ENCODE measurements around the gene FOLR3. TPM values are rescaled to one million over a fixed set of nuclear protein-coding genes. Genes with fewer than 3 reads are reported as not detected.
"Not testable (repeated sequence)": the region's sequence is repeated elsewhere in the genome, so short reads cannot be mapped to it uniquely, and the experiment has no call there.

The FOLR3 gene
- total RNA-seq, 2 experiments from 2014 or later: not detected

- Histone ChIP-seq H3K36me3 (ENCODE audit: insufficient read depth, low read length) (no peaks in the 10 kb centered on the region), H2AFZ (ENCODE audit: low read length) (no peak overlapping the region), H3K4me2 (ENCODE audit: low read length) (no peak overlapping the region), H3K9me3 (ENCODE audit: low read length) (no peaks in the 10 kb centered on the region), H3K9me2 (ENCODE audit: insufficient read depth, low read length) (no peaks in the 10 kb centered on the region), H4K20me1 (ENCODE audit: insufficient read depth, low read length) (no peaks in the 10 kb centered on the region), H3K4me1 (ENCODE audit: insufficient read depth, low read length, poor library complexity, severe bottlenecking) (no peaks in the 10 kb centered on the region), H3K79me2 (ENCODE audit: insufficient read depth, low read depth, low read length) (no peaks in the 10 kb centered on the region), H3K27ac (ENCODE audit: low read depth, low read length, poor library complexity, severe bottlenecking) (no peak overlapping the region), H3K4me3 (ENCODE audit: low read depth, low read length, poor library complexity, severe bottlenecking) (no peak overlapping the region)
- no peak for DNase-seq (ENCODE audit: low spot score)
- no TSS peak for BruUV-seq (replicated peaks)
- ChIA-PET CTCF (ENCODE audit: unreplicated experiment) (no interaction called here), POLR2A (no interaction called here)
- TF ChIP-seq EZH2phosphoT487 (IDR thresholded peaks at IDR 0.05; ENCODE audit: borderline replicate concordance, low read depth, low read length): no peak
- TF ChIP-seq, protein P1, sequence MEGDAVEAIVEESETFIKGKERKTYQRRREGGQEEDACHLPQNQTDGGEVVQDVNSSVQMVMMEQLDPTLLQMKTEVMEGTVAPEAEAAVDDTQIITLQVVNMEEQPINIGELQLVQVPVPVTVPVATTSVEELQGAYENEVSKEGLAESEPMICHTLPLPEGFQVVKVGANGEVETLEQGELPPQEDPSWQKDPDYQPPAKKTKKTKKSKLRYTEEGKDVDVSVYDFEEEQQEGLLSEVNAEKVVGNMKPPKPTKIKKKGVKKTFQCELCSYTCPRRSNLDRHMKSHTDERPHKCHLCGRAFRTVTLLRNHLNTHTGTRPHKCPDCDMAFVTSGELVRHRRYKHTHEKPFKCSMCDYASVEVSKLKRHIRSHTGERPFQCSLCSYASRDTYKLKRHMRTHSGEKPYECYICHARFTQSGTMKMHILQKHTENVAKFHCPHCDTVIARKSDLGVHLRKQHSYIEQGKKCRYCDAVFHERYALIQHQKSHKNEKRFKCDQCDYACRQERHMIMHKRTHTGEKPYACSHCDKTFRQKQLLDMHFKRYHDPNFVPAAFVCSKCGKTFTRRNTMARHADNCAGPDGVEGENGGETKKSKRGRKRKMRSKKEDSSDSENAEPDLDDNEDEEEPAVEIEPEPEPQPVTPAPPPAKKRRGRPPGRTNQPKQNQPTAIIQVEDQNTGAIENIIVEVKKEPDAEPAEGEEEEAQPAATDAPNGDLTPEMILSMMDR (conservative IDR thresholded peaks at IDR 0.05; ENCODE audit: low read length): no peak
- intact Hi-C loops (cut with micrococcal nuclease; ENCODE audit: unreplicated experiment): no loop called here
Measured at GRCh38 chr11:72177656-72178055, 42.1 kb downstream of the FOLR3 start.

DNA sequence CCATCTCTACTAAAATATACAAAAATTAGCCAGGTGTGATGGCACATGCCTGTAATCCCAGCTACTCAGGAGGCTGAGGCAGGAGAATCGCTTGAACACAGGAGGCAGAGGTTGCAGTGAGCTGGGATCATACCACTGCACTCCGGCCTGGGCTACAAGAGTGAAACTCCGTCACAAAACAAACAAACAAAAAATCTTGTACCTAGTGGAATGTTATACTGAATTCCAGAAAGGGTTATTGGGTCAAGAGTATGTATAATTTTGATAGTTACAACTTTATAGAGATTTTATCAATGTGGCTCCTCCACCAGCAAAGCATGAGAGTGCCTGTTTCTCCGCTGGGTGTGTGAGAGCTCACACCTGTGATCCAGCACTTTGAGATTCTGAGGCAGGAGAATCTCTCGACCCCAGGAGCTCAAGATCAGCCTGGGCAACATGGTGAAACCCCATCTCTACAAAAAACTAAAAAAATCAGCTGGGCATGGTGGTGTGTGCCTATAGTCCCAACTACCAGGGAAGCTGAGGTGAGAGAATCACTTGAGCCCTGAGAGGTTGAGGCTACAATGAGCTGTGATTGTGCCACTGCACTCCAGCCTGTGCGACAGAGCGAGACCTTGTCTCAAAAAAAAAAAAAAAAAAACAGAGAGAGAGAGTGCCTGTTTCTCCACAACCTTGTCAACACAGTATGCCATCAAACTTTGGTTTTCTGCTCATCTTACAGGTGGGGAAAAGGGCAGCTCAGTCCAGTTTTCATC lies 43.7 kb downstream of the FOLR3 start:
- no peak overlapping the region for H2AFZ ChIP-seq (ENCODE audit: low read length)
- no peak overlapping the region for H3K4me3 ChIP-seq (ENCODE audit: low read depth, low read length, poor library complexity, severe bottlenecking)
- POLR2A ChIA-PET: no interaction called here
- H3K4me2 ChIP-seq (ENCODE audit: low read length): no peak overlapping the region
- TF ChIP-seq EZH2phosphoT487 (IDR thresholded peaks at IDR 0.05; ENCODE audit: borderline replicate concordance, low read depth, low read length): no peak
- TF ChIP-seq, protein P1 (conservative IDR thresholded peaks at IDR 0.05; ENCODE audit: low read length): no peak
- no peaks in the 10 kb centered on the region for H3K9me2 ChIP-seq (ENCODE audit: insufficient read depth, low read length)
- H3K27ac ChIP-seq (ENCODE audit: low read depth, low read length, poor library complexity, severe bottlenecking): no peak overlapping the region
- CTCF ChIA-PET (ENCODE audit: unreplicated experiment): no interaction called here
- no peak for DNase-seq (ENCODE audit: low spot score)
- no peaks in the 10 kb centered on the region for H3K79me2 ChIP-seq (ENCODE audit: insufficient read depth, low read depth, low read length)
- BruUV-seq (replicated peaks): no TSS peak
- no peaks in the 10 kb centered on the region for H3K36me3 ChIP-seq (ENCODE audit: insufficient read depth, low read length)
- intact Hi-C loops (cut with micrococcal nuclease; ENCODE audit: unreplicated experiment): no loop called here
- no peaks in the 10 kb centered on the region for H3K9me3 ChIP-seq (ENCODE audit: low read length)
- no peaks in the 10 kb centered on the region for H4K20me1 ChIP-seq (ENCODE audit: insufficient read depth, low read length)
- no peaks in the 10 kb centered on the region for H3K4me1 ChIP-seq (ENCODE audit: insufficient read depth, low read length, poor library complexity, severe bottlenecking)

DNA sequence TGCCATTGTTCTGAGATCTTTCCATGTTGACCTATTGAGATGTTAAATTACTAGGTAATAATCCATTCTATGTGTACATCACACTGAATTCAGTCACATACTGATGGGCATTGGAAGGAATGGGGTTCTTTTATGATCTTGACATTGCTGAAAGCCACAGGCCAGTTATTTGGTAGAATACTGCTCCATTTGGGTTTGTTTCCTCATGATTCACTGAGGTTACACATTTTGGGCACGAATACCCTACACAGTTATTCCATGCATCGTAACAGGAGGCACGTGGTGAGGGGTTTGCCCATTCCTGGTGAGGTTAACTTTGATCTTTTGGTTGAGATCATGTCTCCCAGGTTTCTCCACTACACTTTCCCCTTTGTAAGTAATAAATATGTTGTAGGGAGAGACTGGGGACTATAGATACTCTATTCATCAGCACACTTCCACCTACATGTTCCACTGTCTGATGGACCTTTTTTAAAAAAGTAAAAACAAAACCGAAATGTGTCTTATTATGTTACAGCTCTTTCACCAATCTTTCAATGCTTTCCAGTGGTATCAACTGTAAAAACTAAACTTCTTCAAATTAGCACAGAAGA lies 44.4 kb downstream of the FOLR3 start:
- intact Hi-C loops (cut with micrococcal nuclease; ENCODE audit: unreplicated experiment): no loop called here
- POLR2A ChIA-PET: no interaction called here
- DNase-seq (ENCODE audit: low spot score): no peak
- no peaks in the 10 kb centered on the region for H3K4me1 ChIP-seq (ENCODE audit: insufficient read depth, low read length, poor library complexity, severe bottlenecking)
- BruUV-seq (replicated peaks): no TSS peak
- no peak overlapping the region for H3K27ac ChIP-seq (ENCODE audit: low read depth, low read length, poor library complexity, severe bottlenecking)
- CTCF ChIA-PET (ENCODE audit: unreplicated experiment): interaction anchor here (0.6 to 0.8 kb wide), 2 partner anchors 8 to 25 kb away, joined by 3 read pairs; no protein-coding TSS in a partner anchor
- no peaks in the 10 kb centered on the region for H3K9me3 ChIP-seq (ENCODE audit: low read length)
- no peak overlapping the region for H2AFZ ChIP-seq (ENCODE audit: low read length)
- H3K4me2 ChIP-seq (ENCODE audit: low read length): no peak overlapping the region
- H4K20me1 ChIP-seq (ENCODE audit: insufficient read depth, low read length): no peaks in the 10 kb centered on the region
- H3K79me2 ChIP-seq (ENCODE audit: insufficient read depth, low read depth, low read length): no peaks in the 10 kb centered on the region
- no peak overlapping the region for H3K4me3 ChIP-seq (ENCODE audit: low read depth, low read length, poor library complexity, severe bottlenecking)
- no peaks in the 10 kb centered on the region for H3K9me2 ChIP-seq (ENCODE audit: insufficient read depth, low read length)
- no peak for TF ChIP-seq EZH2phosphoT487 (IDR thresholded peaks at IDR 0.05; ENCODE audit: borderline replicate concordance, low read depth, low read length)
- TF ChIP-seq, protein P1 (conservative IDR thresholded peaks at IDR 0.05; ENCODE audit: low read length): no peak
- H3K36me3 ChIP-seq (ENCODE audit: insufficient read depth, low read length): no peaks in the 10 kb centered on the region

- H3K4me2 ChIP-seq (ENCODE audit: low read length); H2AFZ ChIP-seq (ENCODE audit: low read length); H3K27ac ChIP-seq (ENCODE audit: low read depth, low read length, poor library complexity, severe bottlenecking); CTCF ChIA-PET (ENCODE audit: unreplicated experiment); DNase-seq (ENCODE audit: low spot score); H3K9me2 ChIP-seq (ENCODE audit: insufficient read depth, low read length); H3K79me2 ChIP-seq (ENCODE audit: insufficient read depth, low read depth, low read length); H3K4me1 ChIP-seq (ENCODE audit: insufficient read depth, low read length, poor library complexity, severe bottlenecking); H4K20me1 ChIP-seq (ENCODE audit: insufficient read depth, low read length); H3K9me3 ChIP-seq (ENCODE audit: low read length); H3K36me3 ChIP-seq (ENCODE audit: insufficient read depth, low read length); H3K4me3 ChIP-seq (ENCODE audit: low read depth, low read length, poor library complexity, severe bottlenecking); BruUV-seq (replicated peaks); intact Hi-C loops (cut with micrococcal nuclease; ENCODE audit: unreplicated experiment); POLR2A ChIA-PET: not testable (repeated sequence)
Measured at GRCh38 chr11:72180892-72181552, 45.5 kb downstream of the FOLR3 start.
